WI38 (cell line): Measurements from ENCODE around the gene F7.

Source experiments
- H3K4me3 ChIP-seq: 2 replicates; pipeline ENCODE4 v1.5.1; 2011; ENCODE audit warnings: low read depth, mild to moderate bottlenecking, control low read depth, low read length
- TF ChIP-seq, protein P1 (sequence below): IDR thresholded peaks from 2 replicates; pipeline ENCODE4 v1.5.1; 2012; ENCODE audit warnings: low read depth, mild to moderate bottlenecking, control low read depth, low read length

F7 gene

DNA sequence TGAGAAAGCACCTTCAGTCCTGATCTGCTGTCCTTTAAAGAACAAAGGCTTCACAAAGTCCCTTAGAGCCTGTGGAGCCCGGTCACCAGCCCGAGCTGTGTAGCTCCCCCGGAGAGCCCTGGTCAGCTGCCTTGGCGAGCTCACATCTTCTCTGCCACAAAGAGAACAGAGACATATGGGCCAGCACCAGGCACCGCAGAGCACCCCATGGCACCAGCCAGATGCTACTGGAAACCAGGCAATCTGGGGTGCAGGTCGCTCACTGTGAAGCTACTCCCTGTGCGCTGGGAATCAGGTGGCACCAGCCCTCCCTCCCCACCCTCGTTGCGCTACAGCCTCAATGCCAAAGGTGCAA is 44.3 kb upstream of the F7 start:
- no peak overlapping the region for H3K4me3 ChIP-seq
- TF ChIP-seq, protein P1, sequence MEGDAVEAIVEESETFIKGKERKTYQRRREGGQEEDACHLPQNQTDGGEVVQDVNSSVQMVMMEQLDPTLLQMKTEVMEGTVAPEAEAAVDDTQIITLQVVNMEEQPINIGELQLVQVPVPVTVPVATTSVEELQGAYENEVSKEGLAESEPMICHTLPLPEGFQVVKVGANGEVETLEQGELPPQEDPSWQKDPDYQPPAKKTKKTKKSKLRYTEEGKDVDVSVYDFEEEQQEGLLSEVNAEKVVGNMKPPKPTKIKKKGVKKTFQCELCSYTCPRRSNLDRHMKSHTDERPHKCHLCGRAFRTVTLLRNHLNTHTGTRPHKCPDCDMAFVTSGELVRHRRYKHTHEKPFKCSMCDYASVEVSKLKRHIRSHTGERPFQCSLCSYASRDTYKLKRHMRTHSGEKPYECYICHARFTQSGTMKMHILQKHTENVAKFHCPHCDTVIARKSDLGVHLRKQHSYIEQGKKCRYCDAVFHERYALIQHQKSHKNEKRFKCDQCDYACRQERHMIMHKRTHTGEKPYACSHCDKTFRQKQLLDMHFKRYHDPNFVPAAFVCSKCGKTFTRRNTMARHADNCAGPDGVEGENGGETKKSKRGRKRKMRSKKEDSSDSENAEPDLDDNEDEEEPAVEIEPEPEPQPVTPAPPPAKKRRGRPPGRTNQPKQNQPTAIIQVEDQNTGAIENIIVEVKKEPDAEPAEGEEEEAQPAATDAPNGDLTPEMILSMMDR = no peak

DNA sequence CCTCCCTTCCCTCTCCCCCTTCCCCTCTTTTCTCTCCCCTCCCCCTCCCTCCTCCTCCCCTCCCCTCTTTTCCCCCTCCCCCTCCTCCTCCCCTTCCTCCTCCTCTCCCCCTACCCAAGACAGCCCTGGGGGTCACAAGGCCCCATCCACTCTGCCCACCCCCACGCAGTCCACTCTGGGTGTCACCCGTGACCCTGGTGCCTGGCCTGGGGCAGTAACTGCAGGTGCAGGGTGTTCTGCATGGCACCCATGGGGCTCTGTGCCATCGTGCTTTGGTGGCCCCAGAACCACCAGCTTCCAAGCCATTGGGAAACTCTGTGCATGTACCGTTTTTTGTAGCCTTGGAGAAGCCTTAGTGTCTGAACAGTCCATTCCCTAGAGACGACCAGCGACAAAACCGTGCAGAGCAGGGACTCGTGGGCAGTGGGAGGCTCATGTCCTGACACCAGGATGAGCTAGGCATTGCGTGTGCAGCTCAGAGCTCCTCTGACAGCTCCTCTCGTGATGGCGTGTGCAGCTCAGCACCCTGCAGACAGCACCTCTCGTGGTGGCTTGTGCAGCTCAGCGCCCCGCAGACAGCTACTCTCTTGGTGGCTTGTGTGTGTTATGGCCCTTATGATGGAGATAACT is 43.7 kb upstream of the F7 start:
- no peak overlapping the region for H3K4me3 ChIP-seq

DNA sequence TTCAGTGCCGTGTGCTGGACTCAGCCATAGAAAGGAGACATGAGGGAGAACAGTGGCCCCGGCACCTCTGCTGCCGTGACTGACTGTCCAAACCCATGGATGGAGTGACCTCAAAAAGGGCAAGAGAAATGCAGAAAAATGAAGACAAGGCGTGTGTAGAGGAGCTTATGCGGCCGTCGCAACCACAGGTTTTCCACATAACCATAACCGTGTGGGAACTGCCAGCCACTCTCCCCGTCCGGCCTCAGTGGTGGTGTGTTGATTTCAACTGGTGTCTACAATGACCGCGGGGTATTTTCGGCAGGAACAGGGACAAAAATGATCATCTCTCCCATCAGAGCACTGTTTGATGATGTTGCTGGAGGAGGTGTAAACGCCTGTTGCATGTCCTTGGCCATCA is 42.9 kb upstream of the F7 start:
- TF ChIP-seq, protein P1 = no peak
- H3K4me3 ChIP-seq = no peak overlapping the region

More for the DNA sequence above, 43.7 kb upstream of the F7 start:
- TF ChIP-seq, protein P1 = no peak

DNA sequence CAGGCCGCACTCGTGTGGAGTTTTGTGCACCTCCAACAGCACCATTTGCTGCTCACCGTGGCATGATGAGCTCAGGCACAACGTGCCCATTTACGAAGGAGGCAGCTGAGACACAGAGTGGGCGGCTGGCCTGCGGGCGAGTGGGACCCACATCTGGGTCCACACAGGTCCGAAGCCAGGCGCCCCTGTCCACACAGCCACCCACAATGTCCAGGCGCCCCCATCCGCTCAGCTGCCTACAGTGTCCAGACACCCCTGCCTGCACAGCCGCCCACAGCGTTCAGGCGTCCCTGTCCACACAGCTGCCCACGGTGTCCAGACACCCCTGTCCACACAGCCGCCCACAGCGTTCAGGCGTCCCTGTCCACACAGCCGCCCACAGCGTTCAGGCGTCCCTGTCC is 42.5 kb upstream of the F7 start:
- TF ChIP-seq, protein P1 = no peak
- H3K4me3 ChIP-seq = no peak overlapping the region

DNA sequence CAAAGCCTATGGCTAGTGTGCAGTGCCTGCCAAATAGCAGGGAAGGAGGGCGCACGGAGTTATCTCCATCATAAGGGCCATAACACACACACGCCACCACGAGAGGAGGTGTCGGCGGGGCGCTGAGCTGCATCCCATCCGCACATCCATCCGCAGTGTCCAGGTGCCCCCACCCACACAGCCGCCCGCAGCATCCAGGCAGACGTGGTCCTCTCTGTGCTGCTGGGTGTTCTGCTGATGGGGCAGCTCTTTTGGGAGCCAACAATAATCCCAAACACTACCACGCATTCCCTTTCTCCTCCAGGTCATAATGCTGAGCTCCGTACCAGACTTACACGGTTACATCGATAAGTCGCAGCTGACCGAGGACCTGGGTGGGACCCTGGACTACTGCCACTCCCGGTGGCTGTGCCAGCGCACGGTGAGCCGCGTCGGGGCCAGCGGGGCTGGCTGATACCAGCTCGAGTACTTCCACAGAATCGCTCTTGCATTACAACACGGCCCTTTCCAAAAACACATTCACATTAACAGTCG is 41.5 kb upstream of the F7 start:
- TF ChIP-seq, protein P1 = no peak
- H3K4me3 ChIP-seq = no peak overlapping the region

DNA sequence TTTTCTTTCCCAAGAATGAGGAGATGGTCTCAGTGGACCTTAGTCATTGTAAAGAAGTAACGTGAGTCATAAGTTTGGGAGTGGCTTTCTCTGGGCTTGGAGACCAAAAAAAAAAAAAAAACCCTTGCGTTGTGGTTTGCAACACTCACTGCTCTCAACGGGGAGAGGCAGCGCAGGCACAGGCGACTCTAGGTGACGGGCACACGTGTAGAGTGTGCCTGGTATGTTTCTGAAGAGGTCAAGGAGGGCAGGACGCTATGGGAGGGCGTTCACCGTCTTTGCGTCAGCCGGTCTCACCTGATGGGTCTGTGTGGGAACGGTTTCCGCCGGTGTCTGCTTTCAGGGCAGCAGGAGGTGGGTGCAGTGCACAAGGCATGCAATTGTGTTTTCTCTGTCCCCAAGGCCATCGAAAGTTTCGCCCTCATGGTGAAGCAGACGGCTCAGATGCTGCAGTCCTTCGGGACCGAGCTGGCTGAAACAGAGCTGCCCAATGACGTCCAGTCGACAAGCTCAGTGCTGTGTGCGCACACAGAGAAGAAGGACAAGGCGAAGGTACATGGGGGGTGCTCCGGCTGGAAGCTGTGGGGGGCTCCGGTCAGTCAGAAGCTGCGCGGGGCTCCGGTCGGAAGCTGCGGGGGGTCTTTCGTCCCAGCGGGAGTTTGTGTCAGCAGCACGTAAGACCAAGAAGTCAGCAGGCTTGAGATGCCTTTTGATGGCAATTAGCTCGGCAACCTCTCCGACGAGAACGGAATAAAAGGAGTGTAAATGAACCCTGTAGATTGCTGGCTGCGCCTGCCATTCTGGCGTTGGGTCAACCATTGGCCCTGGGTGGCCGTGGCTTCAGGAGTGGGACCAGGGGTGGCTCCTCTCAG is 40.8 kb upstream of the F7 start:
- TF ChIP-seq, protein P1 = no peak
- no peak overlapping the region for H3K4me3 ChIP-seq
